Gastrocnemius medialis (tissue), 4 donors: ENCODE results near the gene UBIAD1.

Experiments used
- POLR2A ChIP-seq, 2 donors: fragments of 450-650 bp; IDR thresholded peaks; one replicate each; pipeline ENCODE4 v1.6.1; 2017; ENCODE audit warnings: antibody characterized with exemption in 2 of 2, mild to moderate bottlenecking in 2 of 2, moderate library complexity in 2 of 2
- TF ChIP-seq, protein P1 (sequence below), 5 experiments: fragments of 450-650 bp in 3 of 5; fragments of 200-600 bp in 2 of 5; sonication (generic) in 2 of 5; IDR thresholded peaks in 4 of 5; conservative IDR thresholded peaks in 1 of 5; 1 replicate in 4 of 5; 2 replicates in 1 of 5; pipeline ENCODE4 v1.5.1; 2016 to 2019; ENCODE audit warnings: antibody characterized with exemption in 5 of 5, mild to moderate bottlenecking in 3 of 5, moderate library complexity in 3 of 5

DNA sequence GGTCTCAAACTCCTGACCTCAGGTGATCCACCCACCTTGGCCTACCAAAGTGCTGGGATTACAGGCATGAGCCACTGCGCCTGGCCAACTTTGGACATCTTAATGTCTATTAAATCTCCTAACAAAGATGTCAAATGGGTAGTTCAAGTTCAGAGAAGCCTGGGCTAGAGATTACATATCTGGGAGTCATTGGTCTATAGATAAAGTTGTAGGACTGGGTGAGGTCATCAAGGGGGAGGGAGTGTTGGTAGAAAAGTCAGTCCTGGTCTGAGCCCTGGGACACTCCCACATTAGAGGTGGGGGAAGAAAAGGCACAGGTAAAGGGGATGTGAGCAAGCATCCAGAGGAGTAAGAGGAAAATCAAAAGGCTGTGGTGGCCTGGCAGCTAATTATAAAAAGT is 6.6 kb downstream of the UBIAD1 start:
- TF ChIP-seq, protein P1, sequence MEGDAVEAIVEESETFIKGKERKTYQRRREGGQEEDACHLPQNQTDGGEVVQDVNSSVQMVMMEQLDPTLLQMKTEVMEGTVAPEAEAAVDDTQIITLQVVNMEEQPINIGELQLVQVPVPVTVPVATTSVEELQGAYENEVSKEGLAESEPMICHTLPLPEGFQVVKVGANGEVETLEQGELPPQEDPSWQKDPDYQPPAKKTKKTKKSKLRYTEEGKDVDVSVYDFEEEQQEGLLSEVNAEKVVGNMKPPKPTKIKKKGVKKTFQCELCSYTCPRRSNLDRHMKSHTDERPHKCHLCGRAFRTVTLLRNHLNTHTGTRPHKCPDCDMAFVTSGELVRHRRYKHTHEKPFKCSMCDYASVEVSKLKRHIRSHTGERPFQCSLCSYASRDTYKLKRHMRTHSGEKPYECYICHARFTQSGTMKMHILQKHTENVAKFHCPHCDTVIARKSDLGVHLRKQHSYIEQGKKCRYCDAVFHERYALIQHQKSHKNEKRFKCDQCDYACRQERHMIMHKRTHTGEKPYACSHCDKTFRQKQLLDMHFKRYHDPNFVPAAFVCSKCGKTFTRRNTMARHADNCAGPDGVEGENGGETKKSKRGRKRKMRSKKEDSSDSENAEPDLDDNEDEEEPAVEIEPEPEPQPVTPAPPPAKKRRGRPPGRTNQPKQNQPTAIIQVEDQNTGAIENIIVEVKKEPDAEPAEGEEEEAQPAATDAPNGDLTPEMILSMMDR (IDR thresholded peaks at IDR 0.05 in 4 of 5, conservative IDR thresholded peaks at IDR 0.05 in 1 of 5): no peak
- TF ChIP-seq POLR2A (IDR thresholded peaks at IDR 0.05): no peak
